Head of caudate nucleus (tissue), 42 donors: ENCODE data around the gene PASD1.
"Not testable (repeated sequence)": the region's sequence is repeated elsewhere in the genome, so short reads cannot be mapped to it uniquely, and the experiment has no call there.

ENCODE experiments used
- DNase-seq, 42 donors: peaks; one replicate each; pipeline versions ENCODE4 v3.0.0 to v3.0.0-alpha.2; 2020 to 2021; ENCODE audit warnings: mixed read lengths in 7 of 42
- intact Hi-C: fragments of 100-400 bp; cut with DNase I; formaldehyde crosslinking; loops from one replicate; pipeline ENCODE4 v1.15.0; 2022

PASD1 gene

GRCh38 chrX:151604931-151605330, 41.5 kb downstream of the PASD1 start:
- no peak for DNase-seq
- intact Hi-C loops: no loop called here

DNA sequence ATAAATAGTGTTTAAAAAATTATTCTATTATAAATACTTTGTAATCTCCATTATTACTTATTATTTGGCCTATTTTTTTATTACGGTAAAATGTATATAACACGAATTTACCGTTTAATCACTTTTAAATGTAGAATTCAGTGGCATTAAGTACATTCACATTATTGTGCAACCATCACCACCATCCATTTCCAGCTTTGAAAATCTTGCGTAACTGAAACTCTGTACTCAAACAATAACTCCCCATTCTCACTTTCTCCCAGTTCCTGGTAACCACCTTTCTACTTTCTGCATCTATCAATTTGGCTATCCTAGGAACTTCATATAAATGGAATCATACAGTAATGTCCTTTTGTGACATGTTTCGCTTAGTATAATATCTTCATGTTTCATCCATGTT, 45.7 kb downstream of the PASD1 start:
- DNase-seq: no peak
- intact Hi-C loops: no loop called here

GRCh38 chrX:151621422-151621821, 57.9 kb downstream of the PASD1 start:
- no peak for DNase-seq
- intact Hi-C loops: no loop called here

DNA sequence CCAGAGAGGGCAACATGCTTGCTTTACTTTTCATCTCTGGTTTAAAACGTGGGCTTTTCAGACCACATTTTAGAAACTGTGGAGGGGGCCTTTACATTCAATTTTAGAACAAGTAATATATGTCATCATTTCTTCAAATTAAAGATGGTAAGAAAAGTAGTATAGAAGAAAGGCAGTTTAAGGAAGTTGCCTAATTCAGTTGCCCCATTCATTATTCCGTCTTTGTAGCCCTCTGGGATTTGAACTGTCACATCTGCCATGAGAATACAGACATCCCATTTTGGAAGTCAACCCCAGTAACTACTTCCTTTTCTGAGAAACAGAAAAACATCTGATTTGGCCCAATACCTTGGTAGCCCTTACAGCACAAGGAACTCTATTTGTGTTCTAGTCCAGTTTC, 61.2 kb downstream of the PASD1 start:
- no peak for DNase-seq
- intact Hi-C loops: no loop called here

GRCh38 chrX:151631822-151632221, 68.3 kb downstream of the PASD1 start:
- intact Hi-C loops: no loop called here
- no peak for DNase-seq

DNA sequence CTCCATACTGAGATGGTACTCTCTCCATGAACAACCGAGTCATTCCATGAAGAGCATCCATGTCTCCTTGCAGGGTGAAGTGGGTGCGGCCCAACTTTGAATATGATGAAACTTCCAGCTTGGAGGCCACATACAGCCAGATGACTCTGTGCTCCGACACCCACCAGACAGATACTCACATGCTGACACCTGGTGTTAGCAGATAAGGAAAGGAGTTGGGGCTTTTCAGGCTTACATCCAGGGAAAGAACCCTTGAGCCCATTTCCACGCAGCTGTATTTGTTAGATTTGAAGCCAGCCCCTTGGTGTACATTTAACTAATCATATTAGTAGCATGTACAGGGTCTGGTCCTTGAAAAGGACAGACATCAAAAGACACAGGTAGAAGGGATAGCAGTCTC, 69.7 kb downstream of the PASD1 start:
- no peak for DNase-seq
- intact Hi-C loops: no loop called here

DNA sequence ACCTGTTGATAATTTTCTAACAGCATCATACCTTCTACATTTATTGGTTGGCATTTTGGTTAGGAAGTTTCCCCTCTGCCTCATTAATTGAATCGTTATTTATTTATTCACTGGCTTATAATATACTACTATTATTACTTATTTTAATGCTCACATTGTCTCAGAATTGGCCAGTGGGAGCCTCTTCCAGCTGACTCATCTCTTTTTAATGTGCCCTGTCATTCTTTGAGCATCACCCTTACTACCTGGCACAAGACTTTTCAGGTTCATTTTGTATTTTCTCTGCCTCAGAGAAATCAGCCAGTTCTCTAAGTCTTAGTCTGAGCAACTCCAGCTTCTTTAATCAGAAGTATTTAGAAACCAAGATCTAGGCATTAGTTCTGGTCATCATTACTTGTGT, 71.5 kb downstream of the PASD1 start:
- no peak for DNase-seq
- intact Hi-C loops: no loop called here

DNA sequence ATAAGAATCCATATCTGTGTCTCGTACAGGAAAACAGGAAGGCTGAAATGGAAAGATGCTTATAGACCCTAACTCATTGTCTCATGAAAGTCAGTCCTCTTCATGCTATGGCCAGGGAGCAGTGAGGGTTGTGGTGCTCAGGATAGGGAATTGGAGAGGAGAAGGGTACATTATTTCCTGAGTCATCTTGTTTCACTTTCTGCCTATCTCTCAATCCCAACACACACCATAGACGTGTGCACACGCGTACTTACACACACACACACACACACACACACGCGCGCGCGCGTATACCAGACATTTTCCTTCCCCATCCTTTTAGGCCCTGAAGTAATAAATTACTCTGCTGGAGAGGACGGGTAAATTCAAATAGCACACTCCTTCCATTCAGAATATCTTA, 78.1 kb downstream of the PASD1 start:
- intact Hi-C loops: no loop called here
- no peak for DNase-seq

GRCh38 chrX:151675121-151675746, 111.8 kb downstream of the PASD1 start:
- DNase-seq: peak in 3 of 42 donors; percentile 24 to 42 (median 28)
- intact Hi-C loops: no loop called here

- DNase-seq: no peak
- intact Hi-C loops: no loop called here
Measured at GRCh38 chrX:151676196-151676595, 112.7 kb downstream of the PASD1 start.

GRCh38 chrX:151679798-151680402, 116.4 kb downstream of the PASD1 start:
- intact Hi-C loops: no loop called here

DNA sequence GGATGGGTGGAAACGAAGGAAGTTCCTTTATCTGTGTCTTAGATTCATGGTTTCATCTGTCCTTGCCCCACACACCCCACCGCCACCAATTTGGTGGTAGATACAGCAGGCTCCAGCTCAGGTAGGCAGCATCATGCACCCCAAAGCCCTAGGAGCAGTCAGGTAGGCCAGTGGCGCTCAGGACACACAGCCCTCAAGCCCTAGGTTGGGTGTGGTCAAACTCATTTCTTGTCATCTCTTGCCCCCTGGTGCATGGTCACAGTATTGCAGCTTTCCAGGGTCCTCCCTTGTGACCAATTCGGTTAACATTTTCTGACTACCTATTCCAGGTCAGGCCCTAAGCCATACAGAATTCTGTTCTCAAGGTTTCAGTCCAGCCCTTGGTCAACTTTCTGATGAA, 117.3 kb downstream of the PASD1 start:
- peak in 41 of 42 donors; percentile 18 to 78 (median 57) for DNase-seq
- intact Hi-C loops: no loop called here

More at GRCh38 chrX:151679798-151680402, 116.4 kb downstream of the PASD1 start:
- DNase-seq: no peak

GRCh38 chrX:151687635-151688034, 124.2 kb downstream of the PASD1 start:
- intact Hi-C loops: no loop called here
- no peak for DNase-seq

GRCh38 chrX:151688695-151689094, 125.2 kb downstream of the PASD1 start:
- peak in 2 of 42 donors; percentile 1 to 3 for DNase-seq
- intact Hi-C loops: no loop called here

DNA sequence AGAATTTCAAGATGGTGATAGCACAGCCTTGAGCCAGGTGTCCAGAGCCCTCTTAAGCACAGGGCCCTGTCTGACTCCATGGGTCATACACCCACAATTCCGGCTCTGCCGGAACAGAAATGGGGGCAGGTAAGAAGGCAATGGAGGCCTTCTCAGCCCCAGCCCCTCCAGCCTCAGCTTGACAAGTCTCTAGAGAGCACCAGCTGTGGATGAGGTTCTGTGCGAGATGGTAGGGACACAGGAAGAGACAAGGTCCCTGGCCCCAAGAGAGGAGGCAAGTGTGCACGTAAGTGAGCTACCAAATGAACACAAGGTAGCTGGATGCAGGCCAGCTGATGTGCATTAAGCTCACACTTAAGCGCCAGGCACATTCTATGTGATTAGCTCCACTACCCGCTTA, 129.3 kb downstream of the PASD1 start:
- DNase-seq: peak in 2 of 42 donors; percentile 11 to 27
- intact Hi-C loops: no loop called here

DNA sequence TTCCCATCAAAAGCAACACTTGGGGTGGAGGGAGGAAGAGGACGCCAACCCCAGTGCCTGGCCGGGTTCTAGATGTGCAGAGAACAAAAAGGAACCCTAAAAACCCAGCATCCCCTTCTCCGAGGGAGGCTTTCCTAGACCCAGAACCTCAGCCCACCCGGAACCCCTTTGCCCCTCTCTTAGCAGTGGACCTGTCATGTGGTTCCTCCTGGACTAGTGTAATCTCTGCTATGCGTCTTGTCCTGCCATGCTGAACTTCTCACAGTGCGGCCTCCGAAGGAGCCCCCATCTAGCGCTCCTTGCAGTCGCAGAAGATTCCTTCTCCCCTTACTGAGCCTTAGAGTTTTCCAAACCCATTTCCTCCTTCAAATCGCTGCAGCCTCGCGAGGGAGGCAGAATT, 130.6 kb downstream of the PASD1 start:
- intact Hi-C loops: no loop called here
- DNase-seq: no peak

- intact Hi-C loops: no loop called here
- peak in 5 of 42 donors; percentile 7 to 38 (median 35) for DNase-seq
Measured at GRCh38 chrX:151694661-151695582, 131.4 kb downstream of the PASD1 start, which contains the start of gene PRRG3. PRRG3 (plus strand) TSS chrX:151695458; CDS start chrX:151698815, 3,357 bp downstream.

GRCh38 chrX:151695583-151696340, 132.3 kb downstream of the PASD1 start:
- intact Hi-C loops: no loop called here
- peak in 1 of 42 donors; percentile 19 for DNase-seq

- DNase-seq: not testable (repeated sequence)
Measured at GRCh38 chrX:151697082-151697481, 133.6 kb downstream of the PASD1 start.

More at GRCh38 chrX:151697082-151697481, 133.6 kb downstream of the PASD1 start:
- intact Hi-C loops: not testable (repeated sequence)
